SK-N-MC (cell line): ENCODE data around the gene TTPAL.

Source experiments
- DNase-seq: peaks from one replicate; pipeline ENCODE4 v3.0.0-alpha.2; 2011; ENCODE audit warnings: low read depth, low spot score
- H3K27ac ChIP-seq: fragments of 200-600 bp; sonication (generic); 2 replicates; pipeline ENCODE4 v1.5.1; 2016; ENCODE audit warnings: mixed run types
- H3K36me3 ChIP-seq: fragments of 200-600 bp; sonication (generic); 2 replicates; pipeline ENCODE4 v1.6.1; 2017; ENCODE audit warnings: antibody characterized with exemption, low read length, mixed read lengths; ENCODE audit not compliant: insufficient read depth
- H3K4me3 ChIP-seq: fragments of 200-600 bp; sonication (generic); 2 replicates; pipeline ENCODE4 v1.5.1; 2016
- H3K9ac ChIP-seq: fragments of 200-600 bp; sonication (generic); 2 replicates; pipeline ENCODE4 v1.8.0; 2017; ENCODE audit warnings: mixed run types, mixed read lengths; ENCODE audit not compliant: insufficient read length
- H3K9me3 ChIP-seq: fragments of 200-600 bp; sonication (generic); 2 replicates; pipeline ENCODE4 v1.6.1; 2017; ENCODE audit warnings: low read depth, mild to moderate bottlenecking, antibody characterized with exemption, low read length, moderate library complexity, mixed read lengths
- EZH2 ChIP-seq: fragments of 200-600 bp; sonication (generic); IDR thresholded peaks from one replicate; pipeline ENCODE4 v1.6.1; 2017; ENCODE audit warnings: antibody characterized with exemption
- FOXP2 ChIP-seq: optimal IDR thresholded peaks from 2 replicates; pipeline ENCODE3; 2011; ENCODE audit warnings: mild to moderate bottlenecking, moderate library complexity; ENCODE audit not compliant: insufficient read depth; ENCODE audit errors: extremely low read length, control extremely low read depth
- POLR2AphosphoS5 ChIP-seq: IDR thresholded peaks from 2 replicates; pipeline ENCODE4 v1.6.1; 2012; ENCODE audit warnings: mild to moderate bottlenecking, low read depth, low read length, borderline replicate concordance

The TTPAL gene

DNA sequence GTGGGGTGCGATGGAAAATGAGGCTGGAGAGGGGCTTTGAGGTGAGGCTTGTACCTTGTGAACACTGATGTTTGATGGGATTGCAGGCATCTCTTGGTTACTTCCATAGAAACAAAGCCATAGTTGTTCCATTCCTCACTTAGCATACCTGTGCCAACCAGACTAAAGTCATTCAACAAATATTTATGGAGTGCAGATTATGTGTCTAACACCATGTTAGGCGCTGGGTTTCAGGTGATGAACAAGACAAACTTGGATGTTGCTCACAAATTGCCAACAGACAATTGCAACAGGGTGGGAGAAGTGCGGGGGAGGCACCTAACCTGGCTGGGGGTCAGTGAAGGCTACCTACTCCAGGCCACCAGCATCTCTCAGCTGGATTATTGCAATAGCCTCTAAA lies 1.5 kb downstream of the TTPAL start:
- no peak for DNase-seq
- Histone ChIP-seq H3K36me3 (peaks cover 8% of the 10 kb centered on the region; the same call in 1 of the 2 replicates), H3K9me3 (no peaks in the 10 kb centered on the region), H3K27ac (no peak overlapping the region), H3K4me3 (no peak overlapping the region), H3K9ac (no peak overlapping the region)
- TF ChIP-seq POLR2AphosphoS5: no peak
- no peak for TF ChIP-seq FOXP2
- no peak for TF ChIP-seq EZH2

DNA sequence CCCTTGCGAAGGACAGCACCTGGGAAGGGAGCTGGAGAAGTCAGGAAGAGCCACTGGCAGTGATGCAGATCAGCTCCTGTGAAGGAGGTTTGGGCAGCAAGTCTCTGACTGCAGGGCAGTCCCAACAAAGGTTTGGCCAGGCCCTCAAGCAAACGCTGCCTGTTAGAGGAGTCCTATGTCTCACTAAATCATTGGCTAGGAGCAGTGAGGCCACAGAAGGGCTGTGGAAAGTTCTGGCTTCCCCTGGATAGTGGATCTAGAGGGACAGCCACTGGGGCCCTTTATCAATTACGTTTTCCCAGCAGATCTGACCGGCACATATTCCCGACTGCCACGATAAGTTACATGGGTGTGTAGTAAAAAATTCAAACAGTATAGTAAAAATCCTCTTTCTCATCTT lies 2.5 kb downstream of the TTPAL start:
- Histone ChIP-seq H3K4me3 (no peak overlapping the region), H3K27ac (no peak overlapping the region), H3K9me3 (no peaks in the 10 kb centered on the region), H3K9ac (no peak overlapping the region), H3K36me3 (peaks cover 8% of the 10 kb centered on the region; the same call in 1 of the 2 replicates)
- TF ChIP-seq POLR2AphosphoS5 (no peak), FOXP2 (no peak), EZH2 (no peak)
- DNase-seq: no peak

DNA sequence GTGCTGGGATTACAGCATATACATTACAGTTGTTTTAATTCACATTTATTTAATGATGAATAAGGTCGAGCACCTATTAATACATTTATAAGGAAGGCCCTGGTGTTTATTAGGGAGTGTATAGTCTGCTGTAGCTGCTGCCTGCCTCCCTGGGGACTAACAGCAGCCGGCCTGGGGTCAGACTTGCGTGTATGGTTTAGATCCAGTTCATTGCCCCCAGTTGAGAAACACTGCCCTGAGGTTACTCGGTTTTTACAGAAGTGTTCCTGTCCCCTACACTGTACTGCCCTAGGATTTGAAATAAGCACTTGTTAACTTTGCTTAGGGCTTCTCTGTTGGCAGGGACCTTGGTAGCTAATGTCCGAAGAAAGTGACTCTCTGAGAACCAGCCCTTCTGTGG lies 4.0 kb downstream of the TTPAL start:
- TF ChIP-seq POLR2AphosphoS5: no peak
- no peak for TF ChIP-seq EZH2
- no peak for TF ChIP-seq FOXP2
- no peaks in the 10 kb centered on the region for H3K9me3 ChIP-seq
- peaks cover 12% of the 10 kb centered on the region for H3K36me3 ChIP-seq
- H3K4me3 ChIP-seq: no peak overlapping the region
- H3K9ac ChIP-seq: no peak overlapping the region
- no peak overlapping the region for H3K27ac ChIP-seq
- no peak for DNase-seq

DNA sequence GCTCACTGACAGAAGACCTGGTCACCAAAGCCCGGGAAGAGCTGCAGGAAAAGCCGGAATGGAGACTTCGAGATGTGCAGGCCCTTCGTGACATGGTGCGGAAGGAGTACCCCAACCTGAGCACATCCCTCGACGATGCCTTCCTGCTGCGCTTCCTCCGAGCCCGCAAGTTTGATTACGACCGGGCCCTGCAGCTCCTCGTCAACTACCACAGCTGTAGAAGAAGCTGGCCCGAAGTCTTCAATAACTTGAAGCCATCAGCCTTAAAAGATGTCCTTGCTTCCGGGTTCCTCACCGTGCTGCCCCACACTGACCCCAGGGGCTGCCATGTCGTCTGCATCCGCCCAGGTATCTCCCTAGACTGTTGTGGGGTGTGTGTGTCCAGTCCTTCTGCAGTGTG lies 4.4 kb downstream of the TTPAL start:
- Histone ChIP-seq H3K27ac (no peak overlapping the region), H3K36me3 (peaks cover 12% of the 10 kb centered on the region), H3K9ac (no peak overlapping the region)

DNA sequence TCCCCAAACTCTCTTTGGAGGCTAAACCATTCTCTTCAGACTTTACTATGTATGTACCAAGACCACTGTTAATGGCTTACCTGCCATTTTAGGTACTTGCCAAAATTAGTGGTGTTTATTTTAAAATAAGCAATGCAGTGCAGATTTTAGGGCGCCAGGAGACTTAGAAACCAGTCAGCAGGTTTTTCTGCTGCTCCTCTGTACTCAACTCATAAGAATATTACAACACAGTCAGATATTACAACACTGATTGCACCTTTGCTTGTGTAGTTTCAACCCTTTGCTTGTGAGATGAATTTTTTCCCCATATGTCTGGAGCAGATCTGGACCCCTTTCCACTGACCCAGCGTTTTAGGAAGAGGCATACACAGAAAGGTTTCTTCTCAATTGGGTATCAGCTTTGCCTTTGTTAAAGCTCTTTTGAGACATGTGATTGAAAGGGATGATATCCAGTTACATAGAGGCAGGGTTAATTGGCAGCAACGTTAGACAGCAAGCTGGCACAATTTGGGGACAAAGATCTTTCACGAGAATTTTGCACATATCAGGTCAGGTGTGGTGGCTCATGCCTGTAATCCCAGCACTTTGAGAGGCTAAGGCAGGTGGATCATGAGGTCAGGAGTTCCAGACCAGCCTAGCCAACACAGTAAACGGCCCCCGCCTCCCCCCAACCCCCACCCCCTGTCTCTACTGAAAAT lies 6.2 kb downstream of the TTPAL start:
- DNase-seq: no peak
- Histone ChIP-seq H3K36me3 (peaks cover 16% of the 10 kb centered on the region), H3K9me3 (no peaks in the 10 kb centered on the region), H3K4me3 (no peak overlapping the region), H3K9ac (no peak overlapping the region), H3K27ac (no peak overlapping the region)
- TF ChIP-seq FOXP2 (no peak), POLR2AphosphoS5 (no peak), EZH2 (no peak)

More for the DNA sequence above, 4.4 kb downstream of the TTPAL start:
- H3K4me3 ChIP-seq: no peak overlapping the region
- DNase-seq: no peak
- no peaks in the 10 kb centered on the region for H3K9me3 ChIP-seq
- TF ChIP-seq FOXP2 (no peak), EZH2 (no peak), POLR2AphosphoS5 (no peak)

DNA sequence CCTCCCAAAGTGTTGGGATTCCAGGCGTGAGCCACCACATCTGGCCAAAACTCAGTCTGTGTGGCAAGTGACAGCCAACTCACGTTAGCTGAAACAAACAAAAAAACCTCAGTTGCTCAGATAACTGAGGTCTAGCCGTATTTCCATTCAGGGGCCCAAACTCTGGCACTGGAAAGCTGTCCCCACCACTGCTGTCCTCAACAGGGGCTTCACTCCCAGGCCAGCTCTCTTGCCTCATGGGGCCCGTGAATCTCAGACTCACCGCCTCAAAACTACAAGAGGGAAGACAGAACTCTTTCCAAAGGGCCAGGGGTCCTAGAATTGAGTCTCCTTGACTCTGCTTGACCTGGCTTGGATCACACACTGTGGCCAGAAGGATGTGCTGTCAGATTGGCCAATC lies 7.4 kb downstream of the TTPAL start:
- H3K4me3 ChIP-seq: no peak overlapping the region
- H3K9me3 ChIP-seq: no peaks in the 10 kb centered on the region
- no peak for DNase-seq
- H3K36me3 ChIP-seq: peaks cover 17% of the 10 kb centered on the region
- no peak overlapping the region for H3K27ac ChIP-seq
- H3K9ac ChIP-seq: no peak overlapping the region
- TF ChIP-seq FOXP2 (no peak), EZH2 (no peak)

DNA sequence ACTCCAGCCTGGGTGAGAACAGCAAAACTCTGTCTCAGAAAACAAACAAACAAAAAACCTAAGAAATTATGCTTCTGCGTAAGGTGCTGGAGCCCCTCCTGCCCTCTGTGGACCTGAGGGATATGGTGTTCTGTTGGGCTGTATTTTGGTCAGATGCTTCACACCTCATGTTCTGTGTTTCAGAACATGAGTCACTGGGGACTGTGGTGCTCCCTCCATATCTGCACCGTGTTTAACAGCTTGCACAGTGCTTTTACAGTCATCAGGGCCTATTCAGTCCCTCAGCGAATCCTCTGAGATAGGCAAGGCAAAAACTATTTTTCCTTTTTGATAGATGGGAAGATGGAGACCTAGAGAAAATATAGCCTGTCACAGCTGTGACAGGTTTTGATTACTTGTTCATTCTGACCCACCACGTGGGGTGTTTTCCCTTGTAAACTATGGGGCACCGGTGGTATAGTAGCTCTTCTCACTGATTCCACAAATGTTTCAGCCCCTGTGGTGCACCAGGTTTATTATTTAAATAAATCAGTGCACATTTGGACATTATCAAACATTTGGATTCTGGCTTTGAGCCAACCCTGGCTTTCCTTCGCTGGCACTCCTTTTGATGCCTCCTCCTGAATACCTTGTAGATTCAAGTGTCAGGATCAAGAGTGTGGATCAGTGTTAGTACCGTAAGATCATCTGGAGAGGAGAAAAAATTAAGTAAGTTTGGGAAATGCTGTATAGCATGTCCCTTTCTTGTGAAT lies 9.6 kb downstream of the TTPAL start:
- peaks cover 35% of the 10 kb centered on the region for H3K36me3 ChIP-seq
- no peaks in the 10 kb centered on the region for H3K9me3 ChIP-seq
- no peak for DNase-seq
- no peak overlapping the region for H3K9ac ChIP-seq
- TF ChIP-seq FOXP2 (no peak), POLR2AphosphoS5 (no peak), EZH2 (no peak)
- H3K4me3 ChIP-seq: no peak overlapping the region
- no peak overlapping the region for H3K27ac ChIP-seq

DNA sequence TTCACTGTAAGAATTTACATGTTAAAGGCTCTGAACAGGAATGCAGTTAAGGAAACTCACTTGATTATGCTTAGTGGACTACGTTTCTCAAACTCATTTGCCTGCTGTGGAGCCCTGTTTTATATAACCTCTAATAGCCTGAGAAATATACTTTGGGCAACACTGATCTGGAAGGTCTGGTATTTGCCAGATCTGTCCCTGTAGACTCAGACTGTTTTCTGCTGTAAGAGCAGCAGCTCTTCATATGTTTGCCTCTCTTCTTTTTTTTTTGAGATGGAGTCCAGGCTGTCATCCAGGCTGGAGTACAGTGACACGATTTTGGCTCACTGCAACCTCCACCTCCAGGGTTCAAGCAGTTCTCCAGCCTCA lies 10.1 kb downstream of the TTPAL start:
- DNase-seq: no peak
- H3K27ac ChIP-seq: no peak overlapping the region
- H3K36me3 ChIP-seq: peaks cover 37% of the 10 kb centered on the region
- H3K9ac ChIP-seq: no peak overlapping the region
- no peaks in the 10 kb centered on the region for H3K9me3 ChIP-seq
- TF ChIP-seq POLR2AphosphoS5 (no peak), FOXP2 (no peak), EZH2 (no peak)
- no peak overlapping the region for H3K4me3 ChIP-seq
